Activated T-cell treated with anti-CD3 and anti-CD28 coated beads, Interleukin-2, amount 50 U/mL, for 48 hours (primary cell): ENCODE data around the gene GALNT17.
"Not testable (repeated sequence)": the region's sequence is repeated elsewhere in the genome, so short reads cannot be mapped to it uniquely, and the experiment has no call there.

ENCODE experiments used
- DNase-seq, 2 experiments: peaks; one replicate each; pipeline ENCODE4 v3.0.0-alpha.2; 2020

The GALNT17 gene

GRCh38 chr7:71706597-71706975, 574.6 kb downstream of the GALNT17 start:
- no peak for DNase-seq

GRCh38 chr7:71707041-71707440, 575.1 kb downstream of the GALNT17 start:
- no peak for DNase-seq

DNA sequence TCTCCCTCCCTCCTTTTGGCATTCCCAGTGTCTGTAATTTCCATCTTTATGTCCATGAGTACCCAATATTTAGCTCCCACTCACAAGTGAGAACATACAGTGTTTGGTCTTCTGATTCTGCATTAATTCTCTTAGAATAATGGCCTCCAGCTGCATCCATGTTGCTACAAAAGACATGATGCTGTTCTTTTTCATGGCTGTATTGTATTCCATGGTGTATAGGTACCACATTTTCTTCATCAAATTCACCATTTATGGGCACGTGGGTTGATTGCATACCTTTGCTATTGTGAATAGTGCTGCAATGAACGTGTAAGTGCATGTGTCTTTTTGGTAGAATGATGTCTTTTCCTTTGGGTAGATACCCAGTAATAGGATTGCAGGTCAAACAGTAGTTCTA, 576.8 kb downstream of the GALNT17 start:
- DNase-seq: no peak

- DNase-seq: no peak
Measured at GRCh38 chr7:71710442-71710841, 578.5 kb downstream of the GALNT17 start.

DNA sequence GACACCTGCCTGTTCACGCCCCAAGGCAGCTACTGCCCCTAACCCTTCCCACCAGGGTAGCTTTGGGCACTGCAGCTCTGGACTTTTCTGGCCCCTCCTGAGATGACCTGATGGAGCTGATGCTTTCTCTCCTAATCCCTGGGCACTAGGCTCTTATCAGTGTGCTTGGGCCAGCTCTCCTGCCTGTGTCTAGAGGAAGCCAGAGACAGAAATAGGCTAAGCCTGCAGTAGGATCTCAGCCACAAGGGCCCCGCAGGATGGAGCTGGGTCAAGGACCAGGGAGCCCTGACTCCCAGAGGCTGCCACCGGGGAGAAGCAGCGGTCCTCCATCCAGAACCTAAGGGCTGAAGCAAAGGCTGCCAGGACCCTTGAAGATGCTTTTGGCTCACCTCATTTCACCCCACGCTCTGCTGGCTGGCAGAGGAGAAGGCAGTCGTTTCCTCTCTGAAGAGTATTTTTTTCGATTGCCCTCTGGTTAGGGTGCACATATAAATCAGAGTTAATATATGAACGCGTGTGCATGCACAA, 580.8 kb downstream of the GALNT17 start:
- DNase-seq: no peak

GRCh38 chr7:71716690-71717089, 584.7 kb downstream of the GALNT17 start:
- DNase-seq: no peak

DNA sequence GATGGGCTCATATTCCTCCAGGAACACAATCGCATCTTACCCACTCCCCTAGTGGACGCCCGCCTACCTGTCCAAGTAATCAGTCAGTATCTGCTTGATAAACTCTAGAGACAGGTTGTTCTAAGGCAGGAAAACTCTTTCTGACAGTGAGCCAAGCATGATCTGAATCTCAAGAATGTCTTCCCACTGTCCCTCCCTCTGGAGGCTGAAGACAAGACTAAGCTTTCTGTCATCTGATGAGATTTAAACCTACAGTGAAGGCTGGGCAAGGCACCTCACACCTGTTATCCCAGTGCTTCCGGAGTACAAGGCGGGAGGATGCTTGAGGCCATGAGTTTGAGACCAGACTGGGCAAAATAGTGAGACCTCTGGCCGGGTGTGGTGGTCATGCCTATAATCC, 586.6 kb downstream of the GALNT17 start:
- DNase-seq: no peak

GRCh38 chr7:71721742-71722141, 589.8 kb downstream of the GALNT17 start:
- no peak for DNase-seq

DNA sequence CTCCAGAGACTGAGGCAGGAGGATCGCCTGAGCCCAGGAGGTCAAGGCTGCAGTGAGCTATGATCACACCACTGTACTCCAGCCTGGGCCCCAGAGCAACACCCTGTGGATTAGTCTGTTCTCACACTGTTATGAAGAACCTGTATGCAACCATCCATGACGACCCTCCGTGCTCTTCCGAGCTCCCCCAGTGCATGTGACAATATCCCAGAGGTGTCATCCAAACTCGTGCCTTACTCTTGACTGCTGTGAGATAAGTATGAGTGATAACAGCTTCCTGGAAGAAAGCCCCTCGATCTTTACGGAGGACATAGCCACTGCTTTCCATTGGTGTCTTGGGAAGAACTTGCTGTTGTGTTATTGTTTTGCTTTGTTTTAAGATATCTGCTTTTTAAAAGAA, 591.9 kb downstream of the GALNT17 start:
- DNase-seq: no peak

DNA sequence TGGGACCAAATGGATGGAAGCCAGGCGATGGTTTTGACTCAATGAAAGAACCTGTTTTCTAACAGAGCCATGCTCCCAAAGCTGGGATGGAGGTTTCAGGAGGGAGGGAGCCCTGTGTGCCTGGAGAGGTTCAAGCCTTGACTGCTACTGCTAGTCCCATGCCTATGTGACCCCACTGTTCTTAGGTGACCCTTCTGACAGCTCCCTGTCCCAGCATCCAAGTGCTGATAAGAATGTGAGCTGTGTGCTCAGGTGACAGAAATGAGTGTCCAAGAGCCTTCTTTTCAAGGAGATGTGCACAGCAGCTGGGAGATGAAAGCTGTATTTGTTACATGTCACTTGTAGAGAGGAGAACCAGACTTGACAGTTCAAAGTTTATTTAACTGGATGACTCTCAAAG, 595.4 kb downstream of the GALNT17 start:
- no peak for DNase-seq

- no peak for DNase-seq
Measured at GRCh38 chr7:71731740-71732139, 599.8 kb downstream of the GALNT17 start.

- DNase-seq: peak; percentile 79 to 80
Measured at GRCh38 chr7:71733107-71733870, 601.3 kb downstream of the GALNT17 start.

- peak; percentile 58 to 59 for DNase-seq
Measured at GRCh38 chr7:71735961-71736556, 604.1 kb downstream of the GALNT17 start.

- not testable (repeated sequence) for DNase-seq
Measured at GRCh38 chr7:71737931-71738540, 606.1 kb downstream of the GALNT17 start.

GRCh38 chr7:71739520-71740173, 607.7 kb downstream of the GALNT17 start:
- DNase-seq: no peak

GRCh38 chr7:71740174-71740560, 608.2 kb downstream of the GALNT17 start:
- DNase-seq: no peak

DNA sequence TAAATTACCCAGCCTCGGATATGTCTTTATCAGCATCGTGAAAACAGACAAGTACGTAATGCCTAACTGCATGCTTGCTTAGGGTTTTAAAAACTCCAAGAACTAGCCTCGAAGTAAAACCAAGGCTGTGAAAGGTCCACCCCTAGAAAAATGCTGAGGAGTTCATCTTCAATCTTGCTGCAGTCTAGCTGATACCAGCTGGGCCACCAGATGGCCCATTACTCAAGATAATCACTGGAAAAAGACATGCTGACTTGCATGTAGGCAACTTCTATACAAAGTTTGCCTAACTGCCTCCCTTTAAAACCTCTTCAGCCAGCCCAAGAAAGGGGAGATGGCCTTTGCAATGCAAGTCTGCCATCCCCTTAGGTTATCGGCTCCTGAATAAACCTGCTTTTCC, 614.1 kb downstream of the GALNT17 start:
- no peak for DNase-seq

DNA sequence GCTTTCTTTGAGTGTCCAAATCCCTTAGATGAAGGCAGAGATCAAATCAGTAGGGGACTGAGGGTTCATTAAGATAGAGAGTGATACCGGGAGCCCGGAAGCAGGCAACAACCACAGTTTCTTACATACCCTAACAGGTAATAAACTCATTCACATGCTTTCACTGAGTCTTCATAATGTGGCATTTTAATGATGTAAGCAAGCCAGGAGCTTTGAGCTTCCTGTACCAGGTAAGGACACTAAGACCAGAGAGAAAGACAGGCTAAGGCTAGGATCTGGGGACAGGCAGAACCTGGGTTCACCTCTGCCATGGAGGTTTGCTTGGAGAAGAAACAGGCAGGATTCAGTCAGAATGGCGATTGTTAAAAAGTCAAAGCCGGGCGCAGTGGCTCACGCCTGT, 618.3 kb downstream of the GALNT17 start:
- DNase-seq: no peak

DNA sequence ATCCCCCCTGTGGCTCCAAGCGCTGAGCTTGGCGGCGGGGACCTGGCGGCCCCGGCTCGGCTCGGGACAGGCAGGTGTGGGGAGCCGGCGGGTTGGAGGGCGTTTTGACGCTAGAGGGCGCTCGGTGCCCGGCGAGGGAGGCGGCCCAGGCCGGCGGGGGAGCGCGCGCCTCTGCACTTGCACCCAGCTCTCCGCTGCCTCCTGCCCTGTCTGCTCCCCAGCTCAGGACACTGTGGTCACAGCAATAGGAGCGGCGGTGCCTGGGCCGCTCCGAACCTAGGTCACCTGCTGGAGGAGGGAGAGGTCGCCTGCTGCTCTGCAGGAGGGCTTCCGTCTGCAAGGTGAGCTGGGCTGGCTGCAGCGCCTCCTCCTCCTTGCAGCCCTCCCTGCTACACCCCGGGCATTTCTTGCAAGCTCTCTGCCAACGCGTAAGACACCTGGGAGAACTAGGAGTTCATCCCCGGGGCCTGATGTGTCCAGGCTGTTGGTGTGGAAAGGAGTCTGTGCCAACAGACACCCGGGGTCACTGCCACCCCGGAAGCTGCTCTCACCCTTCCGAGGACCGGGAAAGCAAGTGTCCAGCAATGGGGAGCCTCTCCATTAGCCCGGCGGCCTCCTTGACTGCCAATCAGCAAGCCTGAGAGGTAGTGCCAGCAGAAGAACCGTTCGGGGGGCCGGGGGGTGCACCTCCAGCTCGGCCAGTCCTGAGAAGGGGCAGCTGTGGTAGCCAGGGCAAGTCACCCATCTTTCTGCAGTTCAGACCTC, 620.4 kb downstream of the GALNT17 start:
- DNase-seq: peak; percentile 64 to 70

- no peak for DNase-seq
Measured at GRCh38 chr7:71753236-71753635, 621.3 kb downstream of the GALNT17 start.

DNA sequence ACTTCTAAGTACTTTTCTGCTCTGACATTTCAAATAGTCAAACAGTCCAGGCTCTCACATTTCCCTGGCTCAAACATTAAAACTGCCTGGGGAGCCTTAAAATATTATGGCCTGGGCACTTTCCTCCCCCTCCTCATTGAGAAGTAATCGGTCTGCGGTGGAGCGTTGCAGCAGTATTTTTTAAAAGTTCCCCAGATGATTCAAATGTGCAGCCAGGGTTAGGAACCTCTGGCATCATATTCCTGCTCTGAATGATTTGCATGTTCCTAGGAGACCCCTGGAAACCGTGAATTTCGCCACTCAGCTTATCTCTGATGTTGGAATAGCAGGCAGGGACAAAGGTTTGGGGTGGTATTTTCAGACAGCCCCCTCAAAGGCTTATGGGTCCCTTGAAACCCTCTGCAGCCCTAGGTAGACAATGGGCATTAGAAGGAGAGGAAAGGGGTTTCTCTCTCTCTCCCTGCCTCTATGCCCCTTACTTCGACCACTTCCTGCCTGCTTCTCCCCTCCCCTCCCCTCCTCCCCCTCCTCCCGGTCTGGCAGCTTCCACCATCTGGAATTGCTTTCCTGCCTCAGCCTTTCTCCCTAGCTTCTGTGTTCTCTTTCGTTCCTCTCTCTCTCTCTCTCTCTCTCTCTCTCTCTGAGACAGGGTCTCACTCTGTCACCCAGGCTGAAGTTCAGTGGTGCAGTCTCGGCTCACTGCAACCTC, 622.2 kb downstream of the GALNT17 start:
- no peak for DNase-seq

GRCh38 chr7:71754828-71755227, 622.9 kb downstream of the GALNT17 start:
- no peak for DNase-seq
